H9 (cell line): ENCODE results near the gene MDK. TPM values are rescaled to one million over a fixed set of nuclear protein-coding genes. Genes with fewer than 3 reads are reported as not detected.

ENCODE experiments used
- DNase-seq: peaks from one replicate; pipeline ENCODE4 v3.0.0-alpha.2; 2017
- H2AFZ ChIP-seq: one replicate; pipeline ENCODE4 v1.6.1; 2013; ENCODE audit warnings: mild to moderate bottlenecking, low read length, control low read depth, moderate library complexity
- H2AK5ac ChIP-seq: 2 replicates; pipeline ENCODE4 v1.6.1; 2013; ENCODE audit warnings: low read length, control low read depth, mixed read lengths; ENCODE audit not compliant: insufficient read length
- H2BK120ac ChIP-seq: one replicate; pipeline ENCODE4 v1.6.1; 2013; ENCODE audit warnings: low read depth, mild to moderate bottlenecking, low read length, control low read depth, inconsistent platforms; ENCODE audit not compliant: poor library complexity, severe bottlenecking
- H2BK12ac ChIP-seq: 2 replicates; pipeline ENCODE4 v1.6.1; 2013; ENCODE audit warnings: low read length, control low read depth, mixed read lengths, low read depth; ENCODE audit not compliant: insufficient read length
- H2BK15ac ChIP-seq: 2 replicates; pipeline ENCODE4 v1.6.1; 2013; ENCODE audit warnings: low read depth, low read length, control low read depth
- H2BK20ac ChIP-seq: one replicate; pipeline ENCODE4 v1.6.1; 2013; ENCODE audit warnings: low read depth, mild to moderate bottlenecking, low read length, control low read depth, inconsistent platforms; ENCODE audit not compliant: poor library complexity, severe bottlenecking
- H2BK5ac ChIP-seq: 2 replicates; pipeline ENCODE4 v1.6.1; 2013; ENCODE audit warnings: low read length, control low read depth, mixed read lengths; ENCODE audit not compliant: insufficient read length
- H3K14ac ChIP-seq: 2 replicates; pipeline ENCODE4 v1.6.1; 2013; ENCODE audit warnings: low read length, control low read depth; ENCODE audit not compliant: insufficient read depth
- H3K18ac ChIP-seq: 2 replicates; pipeline ENCODE4 v1.6.1; 2013; ENCODE audit warnings: low read depth, mild to moderate bottlenecking, mixed read lengths, low read length, control low read depth; ENCODE audit not compliant: insufficient read length
- H3K23ac ChIP-seq: 2 replicates; pipeline ENCODE4 v1.6.1; 2013; ENCODE audit warnings: low read length, control low read depth, mixed read lengths, low read depth; ENCODE audit not compliant: insufficient read length
- H3K23me2 ChIP-seq: 2 replicates; pipeline ENCODE4 v1.6.1; 2013; ENCODE audit warnings: low read depth, mild to moderate bottlenecking, mixed read lengths, low read length, control low read depth; ENCODE audit not compliant: insufficient read length, poor library complexity, severe bottlenecking
- H3K27ac ChIP-seq: 2 replicates; pipeline ENCODE4 v1.5.1; 2013; ENCODE audit warnings: low read length, control low read depth, mixed read lengths, low read depth; ENCODE audit not compliant: insufficient read length
- H3K27me3 ChIP-seq: 2 replicates; pipeline ENCODE4 v1.6.1; 2013; ENCODE audit warnings: low read length, control low read depth, inconsistent platforms; ENCODE audit not compliant: insufficient read depth
- H3K4ac ChIP-seq: 2 replicates; pipeline ENCODE4 v1.6.1; 2013; ENCODE audit warnings: low read depth, mild to moderate bottlenecking, control low read depth, inconsistent platforms, low read length, moderate library complexity
- H3K4me1 ChIP-seq: 2 replicates; pipeline ENCODE4 v1.6.1; 2013; ENCODE audit warnings: low read length, control low read depth, inconsistent platforms; ENCODE audit not compliant: insufficient read depth
- H3K4me2 ChIP-seq: 2 replicates; pipeline ENCODE4 v1.6.1; 2013; ENCODE audit warnings: low read length, control low read depth, mixed read lengths; ENCODE audit not compliant: insufficient read length, insufficient read depth
- H3K56ac ChIP-seq: 2 replicates; pipeline ENCODE4 v1.6.1; 2013; ENCODE audit warnings: low read depth, mild to moderate bottlenecking, mixed read lengths, low read length, control low read depth; ENCODE audit not compliant: insufficient read length
- H3K79me1 ChIP-seq: 2 replicates; pipeline ENCODE4 v1.6.1; 2013; ENCODE audit warnings: low read depth, mild to moderate bottlenecking, moderate library complexity, low read length, control low read depth, inconsistent platforms; ENCODE audit not compliant: insufficient read depth, poor library complexity, severe bottlenecking
- H3K79me2 ChIP-seq: 2 replicates; pipeline ENCODE4 v1.6.1; 2013; ENCODE audit warnings: low read length, control low read depth, inconsistent platforms; ENCODE audit not compliant: insufficient read depth
- H3K9ac ChIP-seq: 2 replicates; pipeline ENCODE4 v1.6.1; 2013; ENCODE audit warnings: low read length, control low read depth, mixed read lengths; ENCODE audit not compliant: insufficient read length; ENCODE audit errors: extremely low read depth
- H3K9me3 ChIP-seq: one replicate; pipeline ENCODE4 v1.6.1; 2013; ENCODE audit warnings: low read depth, low read length, inconsistent platforms; ENCODE audit not compliant: control insufficient read depth
- H3T11ph ChIP-seq: one replicate; pipeline ENCODE4 v1.6.1; 2013; ENCODE audit warnings: mild to moderate bottlenecking, low read length, control low read depth, inconsistent platforms
- H4K20me1 ChIP-seq: one replicate; pipeline ENCODE4 v1.6.1; 2013; ENCODE audit not compliant: control insufficient read depth, insufficient read length, insufficient read depth
- H4K5ac ChIP-seq: 2 replicates; pipeline ENCODE4 v1.6.1; 2013; ENCODE audit warnings: low read depth, mild to moderate bottlenecking, mixed read lengths, low read length, control low read depth; ENCODE audit not compliant: insufficient read length
- H4K8ac ChIP-seq: replicated peaks from 2 replicates; pipeline ENCODE4 v1.6.1; 2013; ENCODE audit warnings: low read length, control low read depth, mixed read lengths, low read depth; ENCODE audit not compliant: insufficient read length
- H4K91ac ChIP-seq: 2 replicates; pipeline ENCODE4 v1.6.1; 2013; ENCODE audit warnings: low read depth, mild to moderate bottlenecking, moderate library complexity, mixed read lengths, low read length, control low read depth; ENCODE audit not compliant: insufficient read length
- H3K27ac Mint-ChIP-seq, 3 experiments: 2 replicates in 2 of 3; 3 replicates in 1 of 3; pipeline ENCODE4 v1.8.0; 2020 to 2021; ENCODE audit warnings: mixed read lengths in 3 of 3, mild to moderate bottlenecking in 1 of 3, moderate library complexity in 1 of 3
- H3K27me3 Mint-ChIP-seq: 2 replicates; pipeline ENCODE4 v1.8.0; 2021; ENCODE audit warnings: low read depth, mild to moderate bottlenecking, moderate library complexity, mixed read lengths
- H3K36me3 Mint-ChIP-seq, 3 experiments: 2 replicates in 2 of 3; 3 replicates in 1 of 3; pipeline ENCODE4 v1.8.0; 2020 to 2021; ENCODE audit warnings: low read depth in 3 of 3, mixed read lengths in 3 of 3; ENCODE audit not compliant: insufficient read depth in 1 of 3
- H3K4me1 Mint-ChIP-seq, 2 experiments: 2 replicates each; pipeline ENCODE4 v1.8.0; 2020; ENCODE audit warnings: mixed read lengths in 2 of 2
- H3K4me3 Mint-ChIP-seq, 2 experiments: 2 replicates in 1 of 2; 3 replicates in 1 of 2; pipeline ENCODE4 v1.8.0; 2020 to 2021; ENCODE audit warnings: mild to moderate bottlenecking in 2 of 2, mixed read lengths in 2 of 2, moderate library complexity in 1 of 2
- H3K9me3 Mint-ChIP-seq, 2 experiments: 2 replicates in 1 of 2; 3 replicates in 1 of 2; pipeline ENCODE4 v1.8.0; 2020; ENCODE audit warnings: mild to moderate bottlenecking in 2 of 2, mixed read lengths in 2 of 2, moderate library complexity in 1 of 2
- CTCF ChIP-seq: fragments of 200-600 bp; sonication (generic); conservative IDR thresholded peaks from 3 replicates; pipeline ENCODE4 v1.8.0; 2021; ENCODE audit warnings: antibody characterized with exemption, mild to moderate bottlenecking
- WGBS: extraction: QIAGEN DNeasy Blood & Tissue Kit; methylation state at CpG from one replicate; pipeline ENCODE4 v1.1.7; 2013; ENCODE audit warnings: missing lambda C conversion rate, low lambda C conversion rate, mixed read lengths; ENCODE audit not compliant: insufficient read length; ENCODE audit errors: extremely low coverage; 5-methylcytosine and 5-hydroxymethylcytosine counted together
- total RNA-seq: library from RNA; stranded (reverse); gene quantifications from 2 replicates; pipeline ENCODE4 v1.2.1, GENCODE V29; 2021

MDK gene
- total RNA-seq, 1 experiment from 2014 or later: 392 TPM

DNA sequence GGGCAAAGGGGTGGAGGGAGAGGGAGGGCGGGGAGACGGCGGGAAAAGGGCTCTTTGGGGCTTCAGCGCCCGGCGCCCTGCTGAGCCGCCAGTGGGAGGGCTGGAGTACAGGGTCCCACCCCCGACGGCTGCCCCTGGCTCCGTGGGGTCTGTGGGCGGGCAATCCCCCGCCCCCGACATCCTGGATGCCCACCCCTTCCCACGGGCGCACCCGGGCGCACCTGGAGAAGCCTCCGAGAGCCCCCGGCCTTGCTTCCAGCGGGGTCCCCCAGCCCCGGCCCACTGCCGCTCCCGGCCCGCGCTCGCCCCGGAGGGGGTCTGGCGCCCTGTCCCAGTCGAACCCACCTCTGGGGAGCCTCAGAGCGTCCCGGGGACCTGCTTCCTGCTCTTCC is 9.7 kb downstream of the MDK start:
- Histone ChIP-seq H4K8ac (no peak overlapping the region), H2AK5ac (no peak overlapping the region), H2AFZ (no peak overlapping the region), H3K14ac (no peak overlapping the region), H3K9me3 (no peaks in the 10 kb centered on the region), H3K79me2 (no peaks in the 10 kb centered on the region), H3K4ac (no peak overlapping the region), H3K4me2 (peak overlapping the region; percentile 70), H2BK120ac (no peak overlapping the region), H2BK12ac (no peak overlapping the region), H3K23me2 (peaks cover 15% of the 10 kb centered on the region), H3K79me1 (no peaks in the 10 kb centered on the region), H3K56ac (no peak overlapping the region), H4K20me1 (no peaks in the 10 kb centered on the region), H3K18ac (no peak overlapping the region), H3T11ph (no peak overlapping the region), H3K27me3 (peaks cover 20% of the 10 kb centered on the region; the same call in 1 of the 2 replicates), H2BK5ac (no peak overlapping the region), H3K27ac (no peak overlapping the region), H2BK20ac (no peak overlapping the region), H3K4me1 (peaks cover 3% of the 10 kb centered on the region; the same call in 1 of the 2 replicates), H4K91ac (no peak overlapping the region), H4K5ac (no peak overlapping the region), H3K9ac (no peak overlapping the region), H2BK15ac (no peak overlapping the region), H3K23ac (no peak overlapping the region)
- Mint-ChIP-seq H3K4me3 (peak overlapping the region; percentile 56 to 78; a peak in 4 of 5 replicates), H3K27ac (no peak overlapping the region), H3K4me1 (peaks cover 31 to 43% of the 10 kb centered on the region in 2 experiments), H3K36me3 (no peaks in the 10 kb centered on the region), H3K9me3 (no peaks in the 10 kb centered on the region), H3K27me3 (peaks cover 71% of the 10 kb centered on the region)
- no peak for TF ChIP-seq CTCF
- WGBS: no CpG with 5 or more reads among the region's 31 CpGs
- no peak for DNase-seq
